ENCODE results near the gene TMEM45B.
"Not testable (repeated sequence)": the region's sequence is repeated elsewhere in the genome, so short reads cannot be mapped to it uniquely, and the experiment has no call there.

Gene TMEM45B

DNA sequence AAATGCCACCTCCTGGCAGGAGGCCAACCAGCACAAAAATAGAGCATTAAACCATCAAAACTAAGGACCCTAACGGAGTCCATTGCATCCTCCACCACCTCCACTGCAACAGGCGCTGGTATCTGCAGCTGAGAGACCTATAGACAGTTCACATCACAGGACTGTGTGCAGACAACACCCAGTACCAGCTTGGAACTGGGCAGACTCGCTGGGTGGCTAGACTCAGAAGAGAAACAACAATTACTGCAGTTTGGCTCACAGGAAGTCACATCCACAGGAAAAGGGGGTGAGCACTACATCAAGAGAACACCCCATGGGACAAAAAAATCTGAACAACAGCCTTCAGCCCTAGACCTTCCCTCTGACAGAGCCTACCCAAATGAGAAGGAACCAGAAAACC is 11.6 kb upstream of the TMEM45B start:
- in situ Hi-C loops (cut with MboI; ENCODE audit: low sequenced_read_pairs, unreplicated experiment), result no loop called here
- no peak for TF ChIP-seq CTCF (IDR thresholded peaks at IDR 0.05; ENCODE audit: borderline replicate concordance, control extremely low read depth, extremely low read depth, insufficient read depth, missing control alignments)
- no peak for DNase-seq (ENCODE audit: low spot score)

DNA sequence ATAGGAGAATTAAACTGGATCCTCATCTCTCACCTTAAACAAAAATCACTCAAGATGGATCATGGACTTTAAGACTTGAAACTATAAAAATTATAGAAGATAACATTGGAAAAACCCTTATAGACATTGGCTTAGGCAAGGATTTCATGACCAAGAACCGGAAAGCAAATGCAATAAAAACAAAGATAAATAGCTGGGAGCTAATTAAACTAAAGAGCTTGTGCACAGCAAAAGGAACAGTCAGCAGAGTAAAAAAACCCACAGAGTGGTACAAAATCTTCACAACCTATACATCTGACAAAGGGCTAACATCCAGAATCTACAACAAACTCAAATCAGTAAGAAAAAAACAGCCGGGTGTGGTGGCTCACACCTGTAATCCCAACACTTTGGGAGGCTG is 7.4 kb upstream of the TMEM45B start:
- in situ Hi-C loops (cut with MboI; ENCODE audit: low sequenced_read_pairs, unreplicated experiment); DNase-seq (ENCODE audit: low spot score): not testable (repeated sequence)

GRCh38 chr11:129813231-129813791 is 2.3 kb upstream of the TMEM45B start:
- in situ Hi-C loops (cut with MboI; ENCODE audit: low sequenced_read_pairs, unreplicated experiment), result no loop called here
- no peak for DNase-seq (ENCODE audit: low spot score)
- no peak for TF ChIP-seq CTCF (IDR thresholded peaks at IDR 0.05; ENCODE audit: borderline replicate concordance, control extremely low read depth, extremely low read depth, insufficient read depth, missing control alignments)

- no peak for DNase-seq (ENCODE audit: low spot score)
- no peak for TF ChIP-seq CTCF (IDR thresholded peaks at IDR 0.05; ENCODE audit: borderline replicate concordance, control extremely low read depth, extremely low read depth, insufficient read depth, missing control alignments)
- in situ Hi-C loops (cut with MboI; ENCODE audit: low sequenced_read_pairs, unreplicated experiment), result no loop called here
Observed at GRCh38 chr11:129814244-129815014, 1.2 kb upstream of the TMEM45B start.

DNA sequence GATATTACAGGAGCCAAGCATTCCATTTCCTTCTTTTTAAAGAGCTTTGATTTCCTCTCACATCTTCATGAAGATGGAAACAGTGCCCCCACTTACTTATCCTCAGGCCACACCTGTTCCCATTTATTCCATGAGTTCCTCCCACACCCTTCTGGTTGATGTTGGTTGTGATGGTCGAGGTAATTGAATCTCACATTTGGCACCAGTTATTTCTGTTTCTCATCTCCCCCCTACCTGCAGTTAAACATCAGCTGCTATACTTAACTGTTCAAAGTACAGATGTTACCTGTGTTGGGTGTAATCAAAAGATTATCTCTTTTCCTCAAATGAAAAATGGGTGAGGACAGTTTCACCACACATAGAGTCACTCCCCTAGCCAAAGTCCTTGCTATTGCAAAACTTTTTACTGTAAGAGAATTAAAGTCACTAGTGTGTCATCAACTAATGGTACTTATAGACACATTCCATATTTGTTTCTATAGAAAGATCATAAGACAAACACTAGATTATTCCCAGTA is 1.9 kb downstream of the TMEM45B start:
- no peak for DNase-seq (ENCODE audit: low spot score)
- TF ChIP-seq CTCF (IDR thresholded peaks at IDR 0.05; ENCODE audit: borderline replicate concordance, control extremely low read depth, extremely low read depth, insufficient read depth, missing control alignments), result no peak
- in situ Hi-C loops (cut with MboI; ENCODE audit: low sequenced_read_pairs, unreplicated experiment), result no loop called here

DNA sequence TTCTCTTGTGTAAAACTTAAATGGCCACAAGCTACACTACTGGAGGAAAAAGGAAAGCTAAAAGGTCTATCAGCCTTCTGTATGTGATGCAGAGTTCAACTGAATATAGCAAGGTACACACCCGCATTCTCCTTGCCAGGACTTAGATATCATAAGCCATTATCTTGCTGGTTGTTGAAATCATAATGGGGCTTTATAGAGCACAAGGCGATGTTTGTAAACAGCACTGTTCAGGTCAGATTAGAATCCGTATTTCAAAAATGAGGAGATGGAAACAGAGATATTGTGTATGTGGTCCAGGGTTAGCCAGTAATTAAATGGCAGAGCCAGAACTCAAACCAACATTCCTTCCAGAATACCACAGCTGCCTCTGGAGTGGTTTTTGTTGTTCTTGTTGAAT is 2.6 kb downstream of the TMEM45B start:
- DNase-seq (ENCODE audit: low spot score); in situ Hi-C loops (cut with MboI; ENCODE audit: low sequenced_read_pairs, unreplicated experiment): not testable (repeated sequence)

GRCh38 chr11:129819237-129819636 is 3.6 kb downstream of the TMEM45B start:
- TF ChIP-seq CTCF (IDR thresholded peaks at IDR 0.05; ENCODE audit: borderline replicate concordance, control extremely low read depth, extremely low read depth, insufficient read depth, missing control alignments), result no peak
- in situ Hi-C loops (cut with MboI; ENCODE audit: low sequenced_read_pairs, unreplicated experiment), result no loop called here
- no peak for DNase-seq (ENCODE audit: low spot score)

- in situ Hi-C loops (cut with MboI; ENCODE audit: low sequenced_read_pairs, unreplicated experiment); DNase-seq (ENCODE audit: low spot score): not testable (repeated sequence)
Observed at GRCh38 chr11:129820228-129820627, 4.6 kb downstream of the TMEM45B start.

- DNase-seq (ENCODE audit: low spot score); in situ Hi-C loops (cut with MboI; ENCODE audit: low sequenced_read_pairs, unreplicated experiment): not testable (repeated sequence)
Observed at GRCh38 chr11:129823281-129823680, 7.6 kb downstream of the TMEM45B start.

DNA sequence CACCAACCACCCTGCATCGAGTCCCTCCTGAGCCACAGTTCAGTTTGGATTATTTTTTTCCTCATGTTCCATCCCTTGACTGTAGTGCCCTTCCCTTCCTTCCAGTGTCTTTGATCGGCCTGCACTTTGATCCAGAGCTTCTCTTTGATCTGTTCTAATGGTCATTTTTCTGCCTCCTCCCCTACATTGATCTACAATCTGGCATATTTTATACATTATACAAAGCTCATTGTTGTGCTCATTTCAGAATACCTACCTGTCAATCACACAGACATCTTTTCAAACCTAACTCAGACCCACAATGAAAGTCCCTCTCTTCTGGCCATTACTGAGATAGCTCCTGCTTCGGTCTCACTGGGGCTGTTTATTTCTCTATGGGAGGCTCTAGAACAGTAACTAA is 8.2 kb downstream of the TMEM45B start:
- DNase-seq (ENCODE audit: low spot score); in situ Hi-C loops (cut with MboI; ENCODE audit: low sequenced_read_pairs, unreplicated experiment): not testable (repeated sequence)

All from GM13976 (cell line).